HEK293T (cell line): ENCODE data around the gene MUSTN1.

Source experiments
- CTCF ChIA-PET: fragments of 350-600 bp; formaldehyde crosslinking; extraction: SDS; loops from one replicate; lab custom pipeline; 2021; ENCODE audit warnings: antibody characterized with exemption, inconsistent platforms; lab: Yijun Ruan, JAX
- POLR2A ChIA-PET: fragments of 350-600 bp; formaldehyde crosslinking; extraction: SDS; loops from one replicate; lab custom pipeline; 2020; ENCODE audit warnings: antibody characterized with exemption, inconsistent platforms; lab: Yijun Ruan, JAX
- DNase-seq: peaks from one replicate; pipeline ENCODE4 v3.0.0; 2012; ENCODE audit warnings: mixed read lengths; ENCODE audit errors: extremely low spot score
- ARNT ChIP-seq: fragments of 450-650 bp; IDR thresholded peaks from 2 replicates; pipeline ENCODE4 v1.6.1; 2017; ENCODE audit warnings: mild to moderate bottlenecking
- BHLHE40 ChIP-seq: fragments of 450-650 bp; IDR thresholded peaks from 2 replicates; pipeline ENCODE4 v1.6.1; 2016; ENCODE audit warnings: mild to moderate bottlenecking, moderate library complexity, borderline replicate concordance
- CTBP1 ChIP-seq: fragments of 450-650 bp; IDR thresholded peaks from 2 replicates; pipeline ENCODE4 v1.6.1; 2016; ENCODE audit warnings: borderline replicate concordance
- ELF4 ChIP-seq: fragments of 450-650 bp; IDR thresholded peaks from 2 replicates; pipeline ENCODE4 v1.6.1; 2017; ENCODE audit warnings: antibody characterized with exemption
- FOXA1 ChIP-seq: fragments of 450-650 bp; IDR thresholded peaks from 2 replicates; pipeline ENCODE4 v1.6.1; 2016; ENCODE audit warnings: mild to moderate bottlenecking
- FOXK2 ChIP-seq: fragments of 450-650 bp; IDR thresholded peaks from 2 replicates; pipeline ENCODE4 v1.6.1; 2016; ENCODE audit warnings: mild to moderate bottlenecking
- FOXM1 ChIP-seq: fragments of 450-650 bp; IDR thresholded peaks from 2 replicates; pipeline ENCODE4 v1.6.1; 2017; ENCODE audit warnings: mild to moderate bottlenecking, borderline replicate concordance
- HDGF ChIP-seq: fragments of 450-650 bp; IDR thresholded peaks from 2 replicates; pipeline ENCODE4 v1.6.1; 2017; ENCODE audit warnings: antibody characterized with exemption, borderline replicate concordance
- L3MBTL2 ChIP-seq: fragments of 450-650 bp; conservative IDR thresholded peaks from 2 replicates; pipeline ENCODE4 v1.6.1; 2016; ENCODE audit warnings: mild to moderate bottlenecking
- LEF1 ChIP-seq: fragments of 450-650 bp; IDR thresholded peaks from 2 replicates; pipeline ENCODE4 v1.6.1; 2017; ENCODE audit warnings: mild to moderate bottlenecking, borderline replicate concordance
- NFRKB ChIP-seq: fragments of 450-650 bp; IDR thresholded peaks from 2 replicates; pipeline ENCODE4 v1.6.1; 2016; ENCODE audit warnings: mild to moderate bottlenecking, moderate library complexity
- SP1 ChIP-seq: fragments of 450-650 bp; IDR thresholded peaks from 2 replicates; pipeline ENCODE4 v1.6.1; 2017
- SUZ12 ChIP-seq: fragments of 450-650 bp; IDR thresholded peaks from 2 replicates; pipeline ENCODE4 v1.6.1; 2016; ENCODE audit warnings: mild to moderate bottlenecking
- TARDBP ChIP-seq: fragments of 450-650 bp; IDR thresholded peaks from 2 replicates; pipeline ENCODE4 v1.6.1; 2016
- ZNF384 ChIP-seq: fragments of 450-650 bp; IDR thresholded peaks from 2 replicates; pipeline ENCODE4 v1.6.1; 2016
- TF ChIP-seq, protein P1 (sequence below): fragments of 450-650 bp; IDR thresholded peaks from 2 replicates; pipeline ENCODE4 v1.6.1; 2016

Gene MUSTN1

GRCh38 chr3:52871761-52872160, 36.9 kb upstream of the MUSTN1 start:
- TF ChIP-seq ARNT (no peak), NFRKB (no peak), L3MBTL2 (no peak), SP1 (no peak), FOXA1 (no peak), SUZ12 (no peak), ELF4 (no peak)
- TF ChIP-seq, protein P1, sequence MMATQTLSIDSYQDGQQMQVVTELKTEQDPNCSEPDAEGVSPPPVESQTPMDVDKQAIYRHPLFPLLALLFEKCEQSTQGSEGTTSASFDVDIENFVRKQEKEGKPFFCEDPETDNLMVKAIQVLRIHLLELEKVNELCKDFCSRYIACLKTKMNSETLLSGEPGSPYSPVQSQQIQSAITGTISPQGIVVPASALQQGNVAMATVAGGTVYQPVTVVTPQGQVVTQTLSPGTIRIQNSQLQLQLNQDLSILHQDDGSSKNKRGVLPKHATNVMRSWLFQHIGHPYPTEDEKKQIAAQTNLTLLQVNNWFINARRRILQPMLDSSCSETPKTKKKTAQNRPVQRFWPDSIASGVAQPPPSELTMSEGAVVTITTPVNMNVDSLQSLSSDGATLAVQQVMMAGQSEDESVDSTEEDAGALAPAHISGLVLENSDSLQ, result no peak
- CTCF ChIA-PET, result no interaction called here
- no peak for DNase-seq
- POLR2A ChIA-PET, result no interaction called here

DNA sequence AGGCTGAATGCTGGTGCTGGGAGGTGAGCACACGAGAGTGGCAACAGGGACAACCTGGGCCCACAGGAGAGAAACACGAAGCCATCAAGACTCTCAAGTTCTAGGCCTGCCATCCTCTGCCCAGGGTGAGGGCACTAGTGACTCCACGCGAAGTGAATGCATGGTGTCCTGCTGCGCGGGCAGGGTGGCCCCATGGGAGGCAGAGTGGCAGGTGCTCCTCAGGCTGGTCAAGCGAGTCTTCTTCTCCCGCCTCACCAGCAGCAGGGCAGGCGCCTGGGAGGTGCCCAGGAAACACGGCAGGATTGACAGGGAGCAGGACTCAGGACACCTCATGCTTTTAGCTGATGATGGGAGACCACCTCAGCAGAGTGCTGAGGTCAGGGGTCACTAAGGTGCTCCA, 35.7 kb upstream of the MUSTN1 start:
- no peak for DNase-seq
- POLR2A ChIA-PET, result no interaction called here
- CTCF ChIA-PET, result no interaction called here
- TF ChIP-seq LEF1 (no peak), CTBP1 (no peak), HDGF (no peak), FOXM1 (no peak)
- TF ChIP-seq, protein P1, result no peak

GRCh38 chr3:52866427-52866826, 31.6 kb upstream of the MUSTN1 start:
- CTCF ChIA-PET, result no interaction called here

DNA sequence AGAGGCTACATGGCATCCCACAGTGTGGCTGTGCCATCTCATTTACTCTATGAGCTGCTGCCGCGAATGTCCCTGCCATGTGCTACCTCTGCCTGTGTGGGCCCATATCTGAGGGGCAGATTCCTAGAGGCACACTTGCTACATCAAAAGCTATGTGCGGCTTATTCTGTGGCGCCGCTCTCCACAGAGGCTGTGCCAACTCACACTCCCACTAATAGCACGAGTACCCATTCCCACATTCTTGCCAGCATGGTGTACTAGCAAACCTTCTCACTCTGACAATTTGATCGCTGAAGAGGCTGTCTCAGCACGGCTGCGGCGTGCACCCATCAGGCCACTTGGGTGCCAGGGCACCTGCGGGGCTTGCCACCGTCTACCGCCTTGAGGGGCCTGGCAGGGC, 31.2 kb upstream of the MUSTN1 start:
- no peak for DNase-seq
- ChIA-PET CTCF (no interaction called here), POLR2A (no interaction called here)
- TF ChIP-seq SP1 (no peak), ARNT (no peak), BHLHE40 (no peak), FOXK2 (no peak), LEF1 (no peak), NFRKB (no peak), CTBP1 (no peak), ZNF384 (no peak), FOXM1 (no peak), TARDBP (no peak), SUZ12 (no peak), FOXA1 (no peak)

More at GRCh38 chr3:52866427-52866826, 31.6 kb upstream of the MUSTN1 start:
- DNase-seq, result no peak
- POLR2A ChIA-PET, result no interaction called here
- no peak for TF ChIP-seq CTBP1
- TF ChIP-seq ARNT, result no peak
- TF ChIP-seq FOXA1, result no peak
- TF ChIP-seq HDGF, result no peak
- no peak for TF ChIP-seq NFRKB
- no peak for TF ChIP-seq LEF1
- TF ChIP-seq ZNF384, result no peak
- no peak for TF ChIP-seq SP1
- TF ChIP-seq ELF4, result no peak
- no peak for TF ChIP-seq BHLHE40
- TF ChIP-seq TARDBP, result no peak
- no peak for TF ChIP-seq FOXM1
- TF ChIP-seq, protein P1, result no peak
- TF ChIP-seq SUZ12, result no peak

GRCh38 chr3:52860424-52860768, 25.6 kb upstream of the MUSTN1 start:
- POLR2A ChIA-PET, result no interaction called here
- TF ChIP-seq FOXM1, result no peak
- TF ChIP-seq, protein P1, result no peak
- no peak for DNase-seq
- CTCF ChIA-PET, result no interaction called here

DNA sequence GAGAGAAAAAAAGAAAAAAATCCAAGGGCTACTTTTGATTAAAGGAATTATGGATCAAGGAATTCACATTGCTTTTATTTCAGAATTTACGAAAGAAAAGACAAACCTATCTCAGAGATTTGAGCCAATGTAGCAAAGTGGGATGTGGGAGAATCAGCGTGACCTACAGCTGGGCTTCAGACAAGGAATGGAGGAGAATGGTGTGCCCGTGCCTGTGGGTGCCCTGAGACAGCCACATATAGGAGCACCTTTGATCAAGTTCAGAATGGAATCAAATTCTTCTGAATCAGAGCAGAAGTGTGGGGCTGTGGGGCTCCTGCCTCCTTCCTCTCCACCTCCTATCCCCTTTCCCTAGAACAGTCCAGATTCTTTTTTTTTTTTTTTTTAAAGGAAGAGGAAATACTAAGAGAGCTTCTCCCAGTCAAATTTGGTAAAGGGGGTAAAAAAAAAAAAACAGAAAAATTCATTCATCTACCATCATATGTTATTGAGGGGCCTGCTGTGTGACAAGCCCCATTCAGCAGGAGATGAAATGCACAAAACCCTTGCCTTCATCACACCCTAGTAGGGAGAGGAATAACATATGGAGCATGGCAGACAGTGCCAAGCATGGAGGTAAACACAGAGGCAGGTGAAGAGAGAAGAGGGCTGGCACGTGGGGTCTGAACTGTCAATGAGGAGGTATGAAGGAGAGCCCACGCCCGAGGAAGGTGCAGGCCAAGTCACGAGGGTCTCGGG, 25.0 kb upstream of the MUSTN1 start:
- POLR2A ChIA-PET, result no interaction called here
- CTCF ChIA-PET, result no interaction called here
- TF ChIP-seq SP1 (no peak), CTBP1 (no peak), TARDBP (no peak), FOXA1 (no peak), LEF1 (no peak), L3MBTL2 (no peak), ARNT (no peak), ELF4 (no peak), HDGF (no peak), ZNF384 (no peak), SUZ12 (no peak)
- TF ChIP-seq, protein P1, result no peak
- DNase-seq, result no peak
